Fibroblast of lung (primary cell): ENCODE measurements around the gene TBC1D25. TPM values are rescaled to one million over a fixed set of nuclear protein-coding genes. Genes with fewer than 3 reads are reported as not detected.

ENCODE experiments used
- DNase-seq, 2 donors: peaks; one replicate each; pipeline versions ENCODE4 v3.0.0 to v3.0.0-alpha.2; 2010; ENCODE audit warnings: low read depth in 2 of 2
- H2AFZ ChIP-seq: 2 replicates; pipeline ENCODE4 v1.5.1; 2012; ENCODE audit warnings: low read length, control low read depth, inconsistent platforms
- H3K27ac ChIP-seq: 2 replicates; pipeline ENCODE4 v1.5.1; 2011; ENCODE audit warnings: low read length, control low read depth; ENCODE audit not compliant: insufficient read depth
- H3K27me3 ChIP-seq: 2 replicates; pipeline ENCODE4 v1.5.1; 2011; ENCODE audit warnings: mild to moderate bottlenecking, low read length; ENCODE audit not compliant: control insufficient read depth, insufficient read depth
- H3K36me3 ChIP-seq: 2 replicates; pipeline ENCODE4 v1.5.1; 2011; ENCODE audit warnings: low read length; ENCODE audit not compliant: control insufficient read depth, insufficient read depth
- H3K4me1 ChIP-seq: 2 replicates; pipeline ENCODE4 v1.5.1; 2011; ENCODE audit warnings: low read length; ENCODE audit not compliant: control insufficient read depth, insufficient read depth; ENCODE audit errors: extremely low read depth
- H3K4me2 ChIP-seq: 2 replicates; pipeline ENCODE4 v1.5.1; 2011; ENCODE audit warnings: low read length, control low read depth; ENCODE audit not compliant: insufficient read depth; ENCODE audit errors: extremely low read depth
- H3K4me3 ChIP-seq, 4 experiments: fragments of 200-600 bp in 1 of 4; sonication (generic) in 1 of 4; replicated peaks in 1 of 4; 2 replicates each; pipeline ENCODE4 v1.5.1; 2011 to 2016; ENCODE audit warnings: low read length in 4 of 4, low read depth in 3 of 4, mild to moderate bottlenecking in 3 of 4, control low read depth in 2 of 4, inconsistent platforms in 1 of 4, mixed read lengths in 1 of 4; ENCODE audit not compliant: insufficient read depth in 1 of 4; ENCODE audit errors: control extremely low read depth in 1 of 4
- H3K79me2 ChIP-seq: 2 replicates; pipeline ENCODE4 v1.5.1; 2012; ENCODE audit warnings: mild to moderate bottlenecking, low read length, inconsistent platforms; ENCODE audit not compliant: control insufficient read depth, insufficient read depth
- H3K9ac ChIP-seq: 2 replicates; pipeline ENCODE4 v1.5.1; 2011; ENCODE audit warnings: mild to moderate bottlenecking, low read length, control low read depth; ENCODE audit not compliant: insufficient read depth
- H3K9me3 ChIP-seq: 2 replicates; pipeline ENCODE4 v1.5.1; 2012; ENCODE audit warnings: low read depth, low read length; ENCODE audit not compliant: control insufficient read depth, insufficient read depth
- H4K20me1 ChIP-seq: 2 replicates; pipeline ENCODE4 v1.5.1; 2011; ENCODE audit warnings: low read length; ENCODE audit not compliant: control insufficient read depth, insufficient read depth; ENCODE audit errors: extremely low read depth
- EZH2 ChIP-seq: IDR thresholded peaks from 2 replicates; pipeline ENCODE4 v1.5.1; 2012; ENCODE audit warnings: low read length, control low read depth, mild to moderate bottlenecking; ENCODE audit errors: missing control alignments
- polyA plus RNA-seq, 2 donors: library from polyadenylated mRNA; depleted of rRNA in 1 of 2; stranded (reverse) in 1 of 2; unstranded in 1 of 2; fragments of >200 nt; gene quantifications; 2 replicates each; pipeline ENCODE4 v1.2.1, GENCODE V29; 2011 to 2012; ENCODE audit warnings: missing spikeins in 1 of 2
- total RNA-seq: library from RNA; depleted of rRNA; stranded (reverse); fragments of >200 nt; gene quantifications from 2 replicates; pipeline ENCODE4 v1.2.1, GENCODE V29; 2014
- TF ChIP-seq, protein P1 (sequence below), 2 donors: IDR thresholded peaks in 1 of 2; conservative IDR thresholded peaks in 1 of 2; 1 replicate in 1 of 2; 2 replicates in 1 of 2; pipeline ENCODE4 v1.5.1; 2011 to 2012; ENCODE audit warnings: low read length in 2 of 2, control low read depth in 1 of 2, inconsistent platforms in 1 of 2, low read depth in 1 of 2, mild to moderate bottlenecking in 1 of 2

Gene TBC1D25
- total and polyA plus RNA-seq, 2 donors (not counting 1 experiment from before 2014, with no cell fraction given) = 5.1 to 8.5 TPM

DNA sequence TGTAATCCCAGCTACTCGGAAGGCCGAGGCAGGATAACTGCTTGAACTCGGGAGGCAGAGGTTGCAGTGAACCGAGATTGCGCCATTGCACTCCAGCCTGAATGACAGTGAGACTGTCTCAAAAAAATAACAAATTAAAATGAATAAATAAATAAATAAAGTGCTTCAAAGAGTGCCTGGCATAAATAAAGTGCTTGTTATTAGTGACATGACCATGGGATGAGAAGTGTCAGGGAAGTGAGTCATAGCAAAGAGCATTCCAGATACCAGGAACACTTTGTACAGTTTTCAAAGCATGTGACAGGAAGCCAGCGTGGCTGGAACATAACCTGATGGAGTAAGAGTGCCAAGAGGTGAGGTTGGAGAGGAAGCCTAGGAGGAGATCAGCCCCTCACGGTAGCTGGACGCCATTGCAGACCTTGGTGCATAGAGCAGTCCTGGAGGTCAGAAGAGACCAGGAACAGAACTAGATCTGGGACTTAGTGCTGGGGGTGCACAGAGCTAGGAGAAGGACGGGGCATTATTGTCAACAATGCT, 51.8 kb downstream of the TBC1D25 start:
- Histone ChIP-seq H3K9ac (no peak overlapping the region), H3K9me3 (no peaks in the 10 kb centered on the region), H3K4me1 (peaks cover 3% of the 10 kb centered on the region), H3K4me3 (no peak overlapping the region), H3K4me2 (no peak overlapping the region), H3K79me2 (no peaks in the 10 kb centered on the region), H3K27me3 (no peaks in the 10 kb centered on the region), H3K27ac (no peak overlapping the region), H2AFZ (peak overlapping the region; percentile 24), H4K20me1 (no peaks in the 10 kb centered on the region), H3K36me3 (no peaks in the 10 kb centered on the region)
- no peak for TF ChIP-seq EZH2
- TF ChIP-seq, protein P1, sequence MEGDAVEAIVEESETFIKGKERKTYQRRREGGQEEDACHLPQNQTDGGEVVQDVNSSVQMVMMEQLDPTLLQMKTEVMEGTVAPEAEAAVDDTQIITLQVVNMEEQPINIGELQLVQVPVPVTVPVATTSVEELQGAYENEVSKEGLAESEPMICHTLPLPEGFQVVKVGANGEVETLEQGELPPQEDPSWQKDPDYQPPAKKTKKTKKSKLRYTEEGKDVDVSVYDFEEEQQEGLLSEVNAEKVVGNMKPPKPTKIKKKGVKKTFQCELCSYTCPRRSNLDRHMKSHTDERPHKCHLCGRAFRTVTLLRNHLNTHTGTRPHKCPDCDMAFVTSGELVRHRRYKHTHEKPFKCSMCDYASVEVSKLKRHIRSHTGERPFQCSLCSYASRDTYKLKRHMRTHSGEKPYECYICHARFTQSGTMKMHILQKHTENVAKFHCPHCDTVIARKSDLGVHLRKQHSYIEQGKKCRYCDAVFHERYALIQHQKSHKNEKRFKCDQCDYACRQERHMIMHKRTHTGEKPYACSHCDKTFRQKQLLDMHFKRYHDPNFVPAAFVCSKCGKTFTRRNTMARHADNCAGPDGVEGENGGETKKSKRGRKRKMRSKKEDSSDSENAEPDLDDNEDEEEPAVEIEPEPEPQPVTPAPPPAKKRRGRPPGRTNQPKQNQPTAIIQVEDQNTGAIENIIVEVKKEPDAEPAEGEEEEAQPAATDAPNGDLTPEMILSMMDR (conservative IDR thresholded peaks at IDR 0.05 in 1 of 2, IDR thresholded peaks at IDR 0.05 in 1 of 2; ENCODE audit: low read depth in 1 of 2, low read length in 2 of 2) = peak; percentile 9 to 30
- DNase-seq = peak; percentile 73 to 85

DNA sequence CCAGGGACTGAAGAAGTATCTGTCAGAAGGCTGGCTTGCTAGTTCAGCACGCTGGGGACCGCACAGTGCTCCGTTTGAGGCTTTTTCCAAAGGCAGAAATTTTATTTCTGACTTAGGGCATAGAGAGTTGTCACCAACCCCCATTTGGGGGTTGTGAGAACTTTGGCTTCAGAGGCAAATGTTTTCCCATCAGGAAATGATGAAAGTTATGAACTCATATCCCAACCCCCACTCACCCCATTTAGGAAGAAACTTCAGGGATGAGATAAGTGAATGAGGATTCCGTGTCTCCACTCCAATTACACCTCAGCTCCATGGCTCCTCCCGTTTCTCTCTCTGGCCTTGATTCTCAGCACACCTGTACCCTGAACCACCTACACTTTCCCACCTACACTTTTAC, 53.5 kb downstream of the TBC1D25 start:
- H3K27me3 ChIP-seq = no peaks in the 10 kb centered on the region
- H3K27ac ChIP-seq = no peak overlapping the region
- no peak overlapping the region for H3K9ac ChIP-seq
- H2AFZ ChIP-seq = no peak overlapping the region
- H3K79me2 ChIP-seq = no peaks in the 10 kb centered on the region
- TF ChIP-seq, protein P1 (conservative IDR thresholded peaks at IDR 0.05 in 1 of 2, IDR thresholded peaks at IDR 0.05 in 1 of 2; ENCODE audit: low read depth in 1 of 2, low read length in 2 of 2) = no peak
- no peak for TF ChIP-seq EZH2
- H3K4me3 ChIP-seq = no peak overlapping the region
- H3K4me2 ChIP-seq = no peak overlapping the region
- peaks cover 3% of the 10 kb centered on the region for H3K4me1 ChIP-seq
- no peaks in the 10 kb centered on the region for H3K9me3 ChIP-seq
- no peaks in the 10 kb centered on the region for H4K20me1 ChIP-seq
- peak in 1 of 2 donors; percentile 24 for DNase-seq
- no peaks in the 10 kb centered on the region for H3K36me3 ChIP-seq

DNA sequence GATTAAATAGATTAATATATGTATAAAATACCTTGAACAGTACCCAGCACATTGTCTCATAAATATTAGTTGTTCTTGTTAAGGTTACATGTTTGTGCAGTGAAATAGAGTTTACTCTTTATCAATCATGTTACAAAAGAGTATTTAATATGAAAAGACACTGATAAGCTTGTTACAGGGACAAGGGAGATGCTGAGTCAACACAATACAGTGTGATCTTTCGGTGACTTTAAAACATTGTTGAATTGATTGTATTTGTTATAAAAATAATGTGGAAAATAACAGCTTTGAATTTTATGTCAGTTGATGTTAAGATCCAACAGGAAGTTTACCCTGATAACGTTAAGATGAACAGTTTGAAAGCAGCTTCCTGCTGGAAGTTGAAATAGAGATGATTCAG, 56.4 kb downstream of the TBC1D25 start:
- no peak for DNase-seq

More for the DNA sequence above, 56.4 kb downstream of the TBC1D25 start:
- no peak overlapping the region for H3K9ac ChIP-seq
- TF ChIP-seq, protein P1 (conservative IDR thresholded peaks at IDR 0.05 in 1 of 2, IDR thresholded peaks at IDR 0.05 in 1 of 2; ENCODE audit: low read depth in 1 of 2, low read length in 2 of 2) = no peak
- no peaks in the 10 kb centered on the region for H3K27me3 ChIP-seq
- H3K27ac ChIP-seq = no peak overlapping the region
- H3K9me3 ChIP-seq = no peaks in the 10 kb centered on the region
- peaks cover 3% of the 10 kb centered on the region for H3K4me1 ChIP-seq
- H2AFZ ChIP-seq = no peak overlapping the region
- no peaks in the 10 kb centered on the region for H4K20me1 ChIP-seq
- H3K4me3 ChIP-seq = no peak overlapping the region
- H3K4me2 ChIP-seq = no peak overlapping the region
- H3K36me3 ChIP-seq = peaks cover 2% of the 10 kb centered on the region
- H3K79me2 ChIP-seq = peaks cover 3% of the 10 kb centered on the region
